SK-N-SH treated with all-trans-retinoic acid at 6 μM for 48 hours (cell line): Measurements from ENCODE around the gene ABHD13.

Source experiments
- GLIS3 ChIP-seq: fragments of 250-450 bp; sonication (Bioruptor Pico); IDR thresholded peaks from 2 replicates; pipeline ENCODE4 v1.5.0; 2020; ENCODE audit warnings: mild to moderate bottlenecking, moderate library complexity
- SNAI2 ChIP-seq: fragments of 250-450 bp; sonication (Bioruptor Pico); IDR thresholded peaks from 2 replicates; pipeline ENCODE4 v1.5.0; 2020; ENCODE audit warnings: mild to moderate bottlenecking, moderate library complexity
- ZNF565 ChIP-seq: fragments of 450-650 bp; formaldehyde crosslinking; conservative IDR thresholded peaks from 2 replicates; pipeline ENCODE4 v1.5.0; 2020; ENCODE audit warnings: low read depth, mild to moderate bottlenecking, moderate library complexity
- ZNF70 ChIP-seq: fragments of 450-650 bp; formaldehyde crosslinking; IDR thresholded peaks from 2 replicates; pipeline ENCODE4 v1.5.0; 2020; ENCODE audit warnings: mild to moderate bottlenecking, moderate library complexity
- TF ChIP-seq, protein P1 (sequence below): fragments of 250-450 bp; sonication (Bioruptor Pico); IDR thresholded peaks from 2 replicates; pipeline ENCODE4 v1.5.1; 2020; ENCODE audit warnings: low read depth, mild to moderate bottlenecking, moderate library complexity
- TF ChIP-seq, protein P2 (sequence below): fragments of 250-450 bp; sonication (Bioruptor Pico); IDR thresholded peaks from 2 replicates; pipeline ENCODE4 v1.5.1; 2021; ENCODE audit warnings: mild to moderate bottlenecking, moderate library complexity
- TF ChIP-seq, protein P3 (sequence below): fragments of 250-450 bp; sonication (Bioruptor Pico); IDR thresholded peaks from 2 replicates; pipeline ENCODE4 v1.8.0; 2020; ENCODE audit warnings: mild to moderate bottlenecking, moderate library complexity, borderline replicate concordance

DNA sequence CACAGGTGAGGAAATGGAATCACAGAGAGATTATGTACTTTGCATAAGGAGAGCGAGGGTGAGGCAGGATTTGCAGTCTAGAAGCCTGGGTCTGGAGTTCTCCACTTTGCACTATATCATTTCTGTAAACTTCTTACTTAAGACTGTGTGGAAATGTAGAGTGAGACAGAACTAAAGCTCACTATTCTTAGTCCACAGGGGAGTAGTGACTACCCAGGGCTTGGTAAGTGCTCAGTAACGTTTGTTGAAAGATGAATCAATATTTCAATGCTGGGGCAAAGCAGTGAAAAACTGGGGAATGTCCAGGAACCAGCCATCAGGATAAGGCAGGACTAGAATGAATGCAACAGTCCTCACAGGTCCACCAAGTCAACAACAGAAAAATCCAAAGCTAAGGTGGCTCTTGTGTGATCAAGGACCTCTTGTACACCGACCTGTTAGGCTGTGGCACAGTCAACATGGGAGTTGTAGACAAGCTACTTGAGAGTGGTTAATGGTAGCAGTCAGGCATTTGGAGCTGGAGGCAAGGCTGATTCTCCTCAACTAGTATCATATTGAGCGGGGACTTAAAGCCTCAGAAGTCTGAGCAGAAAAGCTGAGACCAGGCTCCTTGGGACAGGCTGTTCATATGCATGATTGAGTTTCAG is 50.4 kb downstream of the ABHD13 start:
- no peak for TF ChIP-seq ZNF565 (CRISPR knock-in tag)
- TF ChIP-seq, protein P1, sequence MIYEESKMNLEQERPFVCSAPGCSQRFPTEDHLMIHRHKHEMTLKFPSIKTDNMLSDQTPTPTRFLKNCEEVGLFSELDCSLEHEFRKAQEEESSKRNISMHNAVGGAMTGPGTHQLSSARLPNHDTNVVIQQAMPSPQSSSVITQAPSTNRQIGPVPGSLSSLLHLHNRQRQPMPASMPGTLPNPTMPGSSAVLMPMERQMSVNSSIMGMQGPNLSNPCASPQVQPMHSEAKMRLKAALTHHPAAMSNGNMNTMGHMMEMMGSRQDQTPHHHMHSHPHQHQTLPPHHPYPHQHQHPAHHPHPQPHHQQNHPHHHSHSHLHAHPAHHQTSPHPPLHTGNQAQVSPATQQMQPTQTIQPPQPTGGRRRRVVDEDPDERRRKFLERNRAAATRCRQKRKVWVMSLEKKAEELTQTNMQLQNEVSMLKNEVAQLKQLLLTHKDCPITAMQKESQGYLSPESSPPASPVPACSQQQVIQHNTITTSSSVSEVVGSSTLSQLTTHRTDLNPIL (CRISPR knock-in tag), result no peak
- TF ChIP-seq, protein P2, sequence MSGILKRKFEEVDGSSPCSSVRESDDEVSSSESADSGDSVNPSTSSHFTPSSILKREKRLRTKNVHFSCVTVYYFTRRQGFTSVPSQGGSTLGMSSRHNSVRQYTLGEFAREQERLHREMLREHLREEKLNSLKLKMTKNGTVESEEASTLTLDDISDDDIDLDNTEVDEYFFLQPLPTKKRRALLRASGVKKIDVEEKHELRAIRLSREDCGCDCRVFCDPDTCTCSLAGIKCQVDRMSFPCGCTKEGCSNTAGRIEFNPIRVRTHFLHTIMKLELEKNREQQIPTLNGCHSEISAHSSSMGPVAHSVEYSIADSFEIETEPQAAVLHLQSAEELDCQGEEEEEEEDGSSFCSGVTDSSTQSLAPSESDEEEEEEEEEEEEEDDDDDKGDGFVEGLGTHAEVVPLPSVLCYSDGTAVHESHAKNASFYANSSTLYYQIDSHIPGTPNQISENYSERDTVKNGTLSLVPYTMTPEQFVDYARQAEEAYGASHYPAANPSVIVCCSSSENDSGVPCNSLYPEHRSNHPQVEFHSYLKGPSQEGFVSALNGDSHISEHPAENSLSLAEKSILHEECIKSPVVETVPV, result no peak
- TF ChIP-seq, protein P3, sequence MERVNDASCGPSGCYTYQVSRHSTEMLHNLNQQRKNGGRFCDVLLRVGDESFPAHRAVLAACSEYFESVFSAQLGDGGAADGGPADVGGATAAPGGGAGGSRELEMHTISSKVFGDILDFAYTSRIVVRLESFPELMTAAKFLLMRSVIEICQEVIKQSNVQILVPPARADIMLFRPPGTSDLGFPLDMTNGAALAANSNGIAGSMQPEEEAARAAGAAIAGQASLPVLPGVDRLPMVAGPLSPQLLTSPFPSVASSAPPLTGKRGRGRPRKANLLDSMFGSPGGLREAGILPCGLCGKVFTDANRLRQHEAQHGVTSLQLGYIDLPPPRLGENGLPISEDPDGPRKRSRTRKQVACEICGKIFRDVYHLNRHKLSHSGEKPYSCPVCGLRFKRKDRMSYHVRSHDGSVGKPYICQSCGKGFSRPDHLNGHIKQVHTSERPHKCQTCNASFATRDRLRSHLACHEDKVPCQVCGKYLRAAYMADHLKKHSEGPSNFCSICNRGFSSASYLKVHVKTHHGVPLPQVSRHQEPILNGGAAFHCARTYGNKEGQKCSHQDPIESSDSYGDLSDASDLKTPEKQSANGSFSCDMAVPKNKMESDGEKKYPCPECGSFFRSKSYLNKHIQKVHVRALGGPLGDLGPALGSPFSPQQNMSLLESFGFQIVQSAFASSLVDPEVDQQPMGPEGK (CRISPR knock-in tag), result no peak
- TF ChIP-seq SNAI2 (CRISPR knock-in tag), result no peak
- no peak for TF ChIP-seq GLIS3 (CRISPR knock-in tag)
- no peak for TF ChIP-seq ZNF70
